GM12874 (cell line): Measurements from ENCODE around the gene RHEB.

Experiments
- TF ChIP-seq, protein P1 (sequence below): IDR thresholded peaks from 2 replicates; pipeline ENCODE4 v1.5.1; 2011; ENCODE audit warnings: low read depth, mild to moderate bottlenecking, control low read depth, low read length, moderate library complexity; ENCODE audit not compliant: insufficient read depth

RHEB gene

DNA sequence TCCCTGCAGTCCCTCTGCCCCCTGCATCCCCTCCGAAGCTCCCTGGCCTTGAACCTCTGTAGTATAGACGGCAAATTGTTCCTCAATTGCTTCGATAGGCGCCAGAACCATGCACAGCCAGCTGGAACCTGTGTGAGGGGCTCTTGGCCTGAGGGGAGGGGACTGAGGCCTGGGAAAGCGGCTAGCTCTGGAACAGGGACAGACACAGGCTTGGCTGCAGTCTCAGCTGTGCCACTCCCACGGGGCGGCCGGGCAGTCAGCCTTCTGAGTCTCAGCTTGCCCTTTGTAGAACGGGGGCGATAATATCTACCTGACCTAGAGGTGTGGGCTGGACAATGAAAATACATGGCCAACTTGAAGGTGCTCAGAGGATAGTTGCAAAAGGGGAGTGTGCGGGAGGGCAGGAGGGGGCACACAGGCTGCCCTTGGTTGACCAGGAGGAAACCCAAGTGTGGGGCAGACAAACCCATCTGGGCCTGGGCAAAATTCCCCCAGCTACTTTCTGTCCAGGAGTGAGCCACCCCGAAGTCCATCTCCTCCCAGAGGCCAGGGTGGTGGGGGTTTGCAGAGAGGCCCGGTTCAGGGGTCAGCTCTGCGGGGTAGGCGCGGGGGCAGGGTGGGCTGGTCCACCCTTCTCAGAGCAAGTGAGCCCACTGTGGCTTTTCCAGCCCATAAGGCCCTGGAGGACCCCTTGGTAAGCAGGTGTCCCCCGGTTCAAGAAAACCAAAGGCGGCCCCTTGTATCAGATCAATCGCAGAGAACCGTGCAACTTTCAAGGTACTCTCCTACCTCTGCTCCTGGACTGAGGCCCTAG is 84.4 kb downstream of the RHEB start:
- TF ChIP-seq, protein P1, sequence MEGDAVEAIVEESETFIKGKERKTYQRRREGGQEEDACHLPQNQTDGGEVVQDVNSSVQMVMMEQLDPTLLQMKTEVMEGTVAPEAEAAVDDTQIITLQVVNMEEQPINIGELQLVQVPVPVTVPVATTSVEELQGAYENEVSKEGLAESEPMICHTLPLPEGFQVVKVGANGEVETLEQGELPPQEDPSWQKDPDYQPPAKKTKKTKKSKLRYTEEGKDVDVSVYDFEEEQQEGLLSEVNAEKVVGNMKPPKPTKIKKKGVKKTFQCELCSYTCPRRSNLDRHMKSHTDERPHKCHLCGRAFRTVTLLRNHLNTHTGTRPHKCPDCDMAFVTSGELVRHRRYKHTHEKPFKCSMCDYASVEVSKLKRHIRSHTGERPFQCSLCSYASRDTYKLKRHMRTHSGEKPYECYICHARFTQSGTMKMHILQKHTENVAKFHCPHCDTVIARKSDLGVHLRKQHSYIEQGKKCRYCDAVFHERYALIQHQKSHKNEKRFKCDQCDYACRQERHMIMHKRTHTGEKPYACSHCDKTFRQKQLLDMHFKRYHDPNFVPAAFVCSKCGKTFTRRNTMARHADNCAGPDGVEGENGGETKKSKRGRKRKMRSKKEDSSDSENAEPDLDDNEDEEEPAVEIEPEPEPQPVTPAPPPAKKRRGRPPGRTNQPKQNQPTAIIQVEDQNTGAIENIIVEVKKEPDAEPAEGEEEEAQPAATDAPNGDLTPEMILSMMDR: no peak

DNA sequence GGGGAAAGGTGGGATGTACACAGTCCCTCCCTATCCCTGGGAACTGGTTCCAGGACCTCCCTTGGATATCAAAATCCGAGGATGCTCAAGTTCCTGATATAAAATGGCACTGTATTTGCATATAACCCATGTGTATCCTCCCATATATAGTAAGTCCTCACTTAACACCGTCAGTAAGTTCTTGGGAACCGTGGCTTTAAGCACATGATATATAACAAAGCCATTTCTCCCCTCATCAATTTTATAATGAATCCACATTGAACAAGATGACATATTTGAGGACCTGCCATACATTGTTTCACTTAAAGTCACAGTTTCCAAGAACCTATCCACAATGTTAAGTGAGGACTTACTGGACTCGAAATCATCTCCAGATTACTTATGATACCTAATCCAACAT is 85.1 kb downstream of the RHEB start:
- TF ChIP-seq, protein P1: no peak

DNA sequence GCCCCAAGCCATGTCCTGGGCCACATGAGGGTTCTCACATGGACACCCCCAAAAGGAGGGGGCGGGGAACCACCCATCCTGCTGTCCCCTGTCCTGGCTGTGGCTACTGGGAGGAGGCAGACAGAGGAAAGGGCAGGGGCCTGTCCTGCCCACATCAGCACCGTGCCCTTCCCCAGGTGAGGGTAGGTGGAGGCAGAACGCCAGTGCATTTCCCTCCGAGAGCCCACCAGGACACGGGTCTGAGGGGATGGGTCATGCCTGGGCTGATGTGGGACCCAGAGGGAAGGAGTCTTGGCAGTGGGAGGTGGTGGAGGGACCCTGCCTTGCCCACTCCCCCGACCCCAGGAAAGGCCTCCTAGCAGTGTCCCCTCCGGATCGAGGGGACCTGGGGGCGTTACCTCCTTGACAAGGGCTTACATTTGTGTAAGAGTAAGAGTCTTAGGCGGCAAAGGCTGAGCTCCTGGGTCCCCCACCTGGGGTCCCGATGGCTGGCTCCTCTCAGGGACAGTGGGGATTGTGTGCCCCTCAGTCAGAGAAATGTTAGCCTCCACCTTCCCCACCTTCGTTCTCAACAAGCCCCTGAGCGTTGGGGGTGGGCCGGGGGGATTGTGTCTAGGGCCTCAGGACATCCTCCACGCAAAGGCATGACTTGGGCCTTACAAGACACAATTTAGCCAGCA is 85.8 kb downstream of the RHEB start:
- TF ChIP-seq, protein P1: no peak

DNA sequence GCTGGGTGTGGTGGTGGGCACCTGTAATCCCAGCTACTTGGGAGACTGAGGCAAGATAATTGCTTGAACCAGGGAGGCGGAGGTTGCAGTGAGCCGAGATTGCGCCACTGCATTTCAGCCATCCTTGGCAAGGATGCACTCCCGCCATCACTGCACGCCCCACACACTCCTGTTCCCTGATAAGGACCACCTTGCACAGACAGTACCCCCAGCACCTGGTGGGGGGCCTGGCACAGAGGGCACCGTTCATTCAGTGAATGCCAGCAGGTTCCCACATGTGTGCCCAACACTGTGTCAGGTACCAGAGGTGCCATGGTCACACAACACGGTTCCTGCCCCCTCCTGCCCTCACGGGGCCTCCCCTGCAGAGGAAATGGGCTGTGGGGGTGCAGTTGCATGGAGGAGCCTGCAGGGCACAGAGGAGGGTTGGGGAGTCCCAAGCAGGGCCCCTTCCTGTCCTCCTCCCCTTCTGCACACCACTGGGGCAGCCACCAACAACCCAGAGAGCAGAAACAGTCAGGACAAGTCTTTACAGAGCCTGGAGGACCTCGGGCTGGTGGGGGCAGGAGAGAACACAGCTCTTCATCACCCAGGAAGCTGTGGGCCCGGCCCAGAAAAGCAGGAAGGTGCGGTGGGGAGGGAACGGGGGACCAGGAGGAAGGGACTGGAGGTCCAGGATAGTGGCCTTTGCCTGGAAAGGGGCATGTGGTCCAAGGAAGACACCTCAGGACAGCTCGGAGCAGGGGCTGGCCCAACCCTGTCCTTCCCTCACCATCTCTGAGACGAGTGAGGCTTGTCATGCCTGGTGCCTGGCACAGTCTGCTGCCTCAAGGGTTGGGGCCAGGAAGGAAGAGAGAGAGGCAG is 86.8 kb downstream of the RHEB start:
- TF ChIP-seq, protein P1: peak; percentile 58

DNA sequence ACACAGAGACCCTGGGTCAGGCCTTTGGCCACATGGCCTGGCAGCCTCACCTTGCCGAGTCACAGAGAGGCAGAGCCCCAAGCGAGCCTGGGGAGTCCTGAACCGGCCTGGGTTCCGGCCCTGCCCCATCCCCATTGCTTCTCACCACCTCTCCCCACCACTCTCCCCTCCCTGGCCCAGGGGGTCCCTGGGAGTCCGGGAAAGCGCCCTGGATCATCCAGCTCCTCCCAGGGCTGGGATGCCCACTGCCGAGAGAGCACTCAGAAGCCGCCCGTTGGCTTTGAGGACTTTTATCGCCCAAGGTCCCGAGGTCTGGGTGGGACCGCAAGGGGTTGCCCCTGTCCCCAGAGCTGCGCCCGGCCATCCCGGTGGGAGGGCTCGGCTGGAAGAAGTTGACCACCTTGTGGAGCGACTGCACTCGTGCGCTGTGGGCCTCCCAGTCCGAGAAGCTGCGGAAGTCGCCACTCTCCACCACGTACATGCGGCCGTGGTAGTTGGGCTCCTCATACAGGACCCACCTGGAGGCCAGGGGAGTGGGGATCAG is 87.9 kb downstream of the RHEB start:
- TF ChIP-seq, protein P1: no peak

DNA sequence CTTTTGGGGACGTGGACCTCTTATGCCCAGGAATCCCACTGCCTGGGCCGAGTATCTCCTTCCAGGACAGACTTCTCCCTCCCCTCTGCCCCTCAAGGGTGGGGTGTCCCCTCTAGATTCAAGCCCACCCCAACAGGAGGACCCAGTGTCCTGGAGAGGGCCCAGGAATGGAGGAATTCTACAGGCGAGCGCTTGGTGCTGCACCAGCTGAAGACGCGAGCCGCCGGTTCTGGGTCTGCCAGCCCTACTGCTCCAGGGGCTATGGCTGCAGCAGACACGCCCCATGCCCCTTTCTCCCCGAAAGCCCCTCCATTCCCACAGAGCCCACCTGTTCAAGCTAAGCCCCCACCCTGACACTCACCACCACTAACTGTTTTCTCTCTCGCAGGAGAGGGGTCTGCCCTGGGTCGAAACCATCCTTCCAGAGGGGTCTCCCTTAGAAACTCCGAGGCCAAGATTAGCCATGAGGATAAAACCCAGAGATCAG is 88.4 kb downstream of the RHEB start:
- TF ChIP-seq, protein P1: no peak
